ENCODE measurements around the gene SIGLEC7. TPM values are rescaled to one million over a fixed set of nuclear protein-coding genes. Genes with fewer than 3 reads are reported as not detected.
"Not testable (repeated sequence)": the region's sequence is repeated elsewhere in the genome, so short reads cannot be mapped to it uniquely, and the experiment has no call there.

The SIGLEC7 gene
- total and polyA plus RNA-seq, 8 donors, result 0.12 to 3.0 (median 0.23) TPM

GRCh38 chr19:51140441-51140840, 1.7 kb upstream of the SIGLEC7 start:
- WGBS, 2 donors, result 15 to 27% methylated on average over 6 of the region's 6 CpGs
- no peaks in the 10 kb centered on the region for H3K4me1 ChIP-seq
- intact Hi-C loops (cut with DNase I), result no loop called here
- no peak for FAIRE-seq
- no peak for DNase-seq
- no peak for ATAC-seq
- H3K27me3 ChIP-seq, result peaks cover 0 to 7% (median 0%) of the 10 kb centered on the region in 4 donors
- no peaks in the 10 kb centered on the region for H3K9me3 ChIP-seq
- no peak overlapping the region for H3K27ac ChIP-seq
- H3K4me3 ChIP-seq, result no peak overlapping the region
- no peaks in the 10 kb centered on the region for H3K36me3 ChIP-seq
- no peak for TF ChIP-seq CTCF (IDR thresholded peaks at IDR 0.05)

GRCh38 chr19:51141181-51141580, 920 bp upstream of the SIGLEC7 start:
- intact Hi-C loops (cut with DNase I), result no loop called here
- no peaks in the 10 kb centered on the region for H3K36me3 ChIP-seq
- ATAC-seq (no peak), FAIRE-seq (no peak), DNase-seq (no peak)
- H3K4me1 ChIP-seq, result no peaks in the 10 kb centered on the region
- H3K27ac ChIP-seq, result no peak overlapping the region
- H3K27me3 ChIP-seq, result peaks cover 0 to 7% (median 0%) of the 10 kb centered on the region in 4 donors
- H3K9me3 ChIP-seq, result no peaks in the 10 kb centered on the region
- no peak overlapping the region for H3K4me3 ChIP-seq
- no peak for TF ChIP-seq CTCF (IDR thresholded peaks at IDR 0.05)
- 55 to 64% methylated on average over 6 of the region's 6 CpGs for WGBS, 2 donors

GRCh38 chr19:51142809-51143475, 841 bp downstream of the SIGLEC7 start:
- H3K27ac ChIP-seq, result peak overlapping the region in 1 of 4 donors; percentile 9
- 43 to 59% methylated on average over 10 to 15 of the region's 15 CpGs for WGBS, 2 donors
- FAIRE-seq, result not testable (repeated sequence)

GRCh38 chr19:51143486-51143885, 1.4 kb downstream of the SIGLEC7 start:
- no peaks in the 10 kb centered on the region for H3K4me1 ChIP-seq
- intact Hi-C loops (cut with DNase I), result no loop called here
- FAIRE-seq, result no peak
- H3K9me3 ChIP-seq, result no peaks in the 10 kb centered on the region
- no peak for DNase-seq
- H3K27me3 ChIP-seq, result peaks cover 0 to 7% (median 0%) of the 10 kb centered on the region in 4 donors
- WGBS, 2 donors, result 54 to 56% methylated on average over 3 to 5 of the region's 5 CpGs
- no peak for ATAC-seq
- H3K27ac ChIP-seq, result no peak overlapping the region
- TF ChIP-seq CTCF (IDR thresholded peaks at IDR 0.05), result no peak
- H3K4me3 ChIP-seq, result no peak overlapping the region
- H3K36me3 ChIP-seq, result no peaks in the 10 kb centered on the region

More at GRCh38 chr19:51142809-51143475, 841 bp downstream of the SIGLEC7 start:
- H3K4me1 ChIP-seq; DNase-seq; H3K4me3 ChIP-seq; H3K9me3 ChIP-seq; H3K27me3 ChIP-seq; H3K36me3 ChIP-seq; intact Hi-C loops (cut with DNase I): not testable (repeated sequence)
- peak in 2 of 4 donors; percentile 23 to 35 for ATAC-seq

- H3K4me1 ChIP-seq, result no peaks in the 10 kb centered on the region
- peaks cover 0 to 7% (median 0%) of the 10 kb centered on the region in 4 donors for H3K27me3 ChIP-seq
- no peaks in the 10 kb centered on the region for H3K9me3 ChIP-seq
- no peaks in the 10 kb centered on the region for H3K36me3 ChIP-seq
- FAIRE-seq (no peak), ATAC-seq (no peak), DNase-seq (peak in 1 of 6 donors; percentile 50)
- intact Hi-C loops (cut with DNase I), result no loop called here
- TF ChIP-seq CTCF (IDR thresholded peaks at IDR 0.05), result no peak
- no peak overlapping the region for H3K4me3 ChIP-seq
- H3K27ac ChIP-seq, result no peak overlapping the region
- 47% methylated on average over 11 of the region's 11 CpGs for WGBS, 2 donors
Measured at GRCh38 chr19:51144482-51145045, 2.5 kb downstream of the SIGLEC7 start.
